Activated gamma-delta T cell treated with anti-CD3 and anti-CD28 coated beads, Interleukin-2, amount 50 U/mL, for 16 hours (primary cell): ENCODE results near the gene MMP11.

ENCODE experiments used
- DNase-seq: peaks from one replicate; pipeline ENCODE4 v3.0.0-alpha.2; 2020; ENCODE audit warnings: low read depth

The MMP11 gene

GRCh38 chr22:23781511-23782183 lies 9.0 kb downstream of the MMP11 start:
- DNase-seq: no peak

- DNase-seq: no peak
These were observed 9.6 kb downstream of the MMP11 start for GRCh38 chr22:23782252-23782651.

GRCh38 chr22:23782703-23783102 lies 10.1 kb downstream of the MMP11 start:
- DNase-seq: no peak

- no peak for DNase-seq
These were observed 10.9 kb downstream of the MMP11 start for GRCh38 chr22:23783265-23784150.

GRCh38 chr22:23784215-23784732 lies 11.6 kb downstream of the MMP11 start:
- no peak for DNase-seq

GRCh38 chr22:23786261-23786710 lies 13.6 kb downstream of the MMP11 start:
- no peak for DNase-seq

GRCh38 chr22:23786752-23787599 lies 14.3 kb downstream of the MMP11 start, which contains the start of gene SMARCB1:
SMARCB1 (plus strand) TSS chr22:23786966; CDS start chr22:23787170, 204 bp downstream.
- DNase-seq: peak; percentile 79

- no peak for DNase-seq
These were observed 14.9 kb downstream of the MMP11 start for GRCh38 chr22:23787600-23787896.

- no peak for DNase-seq
These were observed 15.3 kb downstream of the MMP11 start for GRCh38 chr22:23787910-23788309.

- DNase-seq: no peak
These were observed 16.5 kb downstream of the MMP11 start for GRCh38 chr22:23789121-23789520.

- DNase-seq: no peak
These were observed 17.0 kb downstream of the MMP11 start for GRCh38 chr22:23789638-23790037.

GRCh38 chr22:23790819-23791737 lies 18.4 kb downstream of the MMP11 start:
- no peak for DNase-seq

- DNase-seq: no peak
These were observed 19.3 kb downstream of the MMP11 start for GRCh38 chr22:23791738-23792645.

GRCh38 chr22:23793326-23793725 lies 20.7 kb downstream of the MMP11 start:
- DNase-seq: no peak

- DNase-seq: no peak
These were observed 23.8 kb downstream of the MMP11 start for GRCh38 chr22:23796461-23796860.

GRCh38 chr22:23800297-23801237 lies 27.9 kb downstream of the MMP11 start:
- DNase-seq: no peak

GRCh38 chr22:23801238-23801821 lies 28.7 kb downstream of the MMP11 start:
- no peak for DNase-seq

GRCh38 chr22:23801886-23802377 lies 29.3 kb downstream of the MMP11 start:
- DNase-seq: no peak
